IgD-negative memory B cell (primary cell): ENCODE data around the gene PAX5. TPM values are rescaled to one million over a fixed set of nuclear protein-coding genes. Genes with fewer than 3 reads are reported as not detected.

ENCODE experiments used
- H3K27ac Mint-ChIP-seq, 3 donors: one replicate each; pipeline ENCODE4 v1.8.0; 2020 to 2022; ENCODE audit warnings: mild to moderate bottlenecking in 3 of 3, mixed read lengths in 3 of 3, moderate library complexity in 1 of 3
- H3K27me3 Mint-ChIP-seq: one replicate; pipeline ENCODE4 v1.8.0; 2021; ENCODE audit warnings: mixed read lengths
- H3K36me3 Mint-ChIP-seq: one replicate; pipeline ENCODE4 v1.8.0; 2020; ENCODE audit warnings: mild to moderate bottlenecking, mixed read lengths
- H3K4me1 Mint-ChIP-seq, 3 donors: one replicate each; pipeline ENCODE4 v1.8.0; 2020 to 2022; ENCODE audit warnings: mixed read lengths in 3 of 3, mild to moderate bottlenecking in 1 of 3
- H3K4me3 Mint-ChIP-seq, 4 donors: one replicate each; pipeline ENCODE4 v1.8.0; 2020 to 2022; ENCODE audit warnings: mild to moderate bottlenecking in 4 of 4, mixed read lengths in 4 of 4, moderate library complexity in 3 of 4
- H3K9me3 Mint-ChIP-seq, 3 donors: one replicate each; pipeline ENCODE4 v1.8.0; 2020 to 2021; ENCODE audit warnings: mixed read lengths in 3 of 3, mild to moderate bottlenecking in 1 of 3
- polyA plus RNA-seq: library from polyadenylated mRNA; unstranded; fragments of 300-500 nt; fragmentation: Illumina TruSeq; gene quantifications from one replicate; pipeline ENCODE4 v1.2.3, GENCODE V29; 2021

The PAX5 gene
- polyA plus RNA-seq, 1 donor from 2014 or later: 65.3 TPM

DNA sequence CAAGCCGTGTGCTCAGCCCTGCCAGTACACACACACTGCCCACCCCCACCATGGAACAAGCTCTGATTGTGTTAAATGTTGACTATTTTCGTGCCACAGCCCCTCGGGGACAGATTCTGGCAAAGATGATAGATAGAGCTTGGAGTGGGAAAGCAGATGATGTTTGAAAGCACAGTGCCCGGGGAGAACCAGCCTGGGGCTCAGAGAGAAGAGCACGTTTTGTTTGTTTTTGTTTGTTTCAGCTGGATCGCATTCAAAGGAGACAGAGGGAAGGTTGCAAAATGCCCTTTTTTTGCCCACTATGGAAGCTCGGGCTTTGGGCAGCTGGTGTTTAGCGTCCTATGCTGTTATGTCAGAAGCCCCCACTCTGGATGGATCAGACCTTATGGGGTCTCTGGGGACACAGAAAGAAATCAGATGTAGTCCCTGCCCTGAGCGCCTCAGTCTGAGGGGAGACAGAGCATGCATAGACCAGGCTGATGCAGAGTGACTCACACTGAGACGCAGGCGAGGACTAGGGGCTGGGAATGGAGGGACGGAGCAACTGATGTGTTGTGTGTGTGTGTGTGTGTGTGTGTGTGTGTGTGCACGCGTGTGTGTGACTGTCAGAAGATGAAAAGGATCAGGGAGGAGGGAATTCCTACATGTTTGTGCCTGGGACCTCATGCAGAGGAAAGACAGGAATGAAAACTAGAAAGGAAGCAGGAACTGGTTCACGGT lies 231.7 kb downstream of the PAX5 start:
- peak overlapping the region in 1 of 4 donors; percentile 51 for H3K4me3 Mint-ChIP-seq
- peaks cover 8% of the 10 kb centered on the region for H3K27me3 Mint-ChIP-seq
- H3K27ac Mint-ChIP-seq: no peak overlapping the region
- H3K4me1 Mint-ChIP-seq: peaks cover 0 to 3% (median 0%) of the 10 kb centered on the region in 3 donors
- H3K9me3 Mint-ChIP-seq: no peaks in the 10 kb centered on the region
- no peaks in the 10 kb centered on the region for H3K36me3 Mint-ChIP-seq

DNA sequence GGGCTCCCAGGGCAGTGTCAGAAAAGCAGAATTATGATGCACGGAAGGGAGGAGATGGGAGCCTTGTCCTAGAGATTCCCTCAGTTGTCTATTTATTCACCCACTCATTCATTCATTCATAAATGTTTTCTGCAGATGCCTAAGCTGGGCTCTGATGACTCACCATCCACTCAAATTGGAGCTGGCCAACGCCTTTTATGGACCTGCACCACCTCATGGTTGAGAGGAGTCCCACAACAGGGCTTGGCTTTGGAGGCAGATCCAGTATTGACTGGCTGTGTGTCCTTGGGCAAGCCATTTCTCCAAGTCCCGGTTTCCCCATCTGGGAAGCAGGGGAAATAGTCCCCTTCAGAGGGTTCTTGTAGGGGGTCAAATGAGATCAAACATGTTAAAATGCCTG lies 233.6 kb downstream of the PAX5 start:
- peaks cover 2% of the 10 kb centered on the region for H3K36me3 Mint-ChIP-seq
- peaks cover 0 to 3% (median 0%) of the 10 kb centered on the region in 3 donors for H3K4me1 Mint-ChIP-seq
- no peak overlapping the region for H3K27ac Mint-ChIP-seq
- peaks cover 8% of the 10 kb centered on the region for H3K27me3 Mint-ChIP-seq
- H3K9me3 Mint-ChIP-seq: no peaks in the 10 kb centered on the region
- H3K4me3 Mint-ChIP-seq: no peak overlapping the region

DNA sequence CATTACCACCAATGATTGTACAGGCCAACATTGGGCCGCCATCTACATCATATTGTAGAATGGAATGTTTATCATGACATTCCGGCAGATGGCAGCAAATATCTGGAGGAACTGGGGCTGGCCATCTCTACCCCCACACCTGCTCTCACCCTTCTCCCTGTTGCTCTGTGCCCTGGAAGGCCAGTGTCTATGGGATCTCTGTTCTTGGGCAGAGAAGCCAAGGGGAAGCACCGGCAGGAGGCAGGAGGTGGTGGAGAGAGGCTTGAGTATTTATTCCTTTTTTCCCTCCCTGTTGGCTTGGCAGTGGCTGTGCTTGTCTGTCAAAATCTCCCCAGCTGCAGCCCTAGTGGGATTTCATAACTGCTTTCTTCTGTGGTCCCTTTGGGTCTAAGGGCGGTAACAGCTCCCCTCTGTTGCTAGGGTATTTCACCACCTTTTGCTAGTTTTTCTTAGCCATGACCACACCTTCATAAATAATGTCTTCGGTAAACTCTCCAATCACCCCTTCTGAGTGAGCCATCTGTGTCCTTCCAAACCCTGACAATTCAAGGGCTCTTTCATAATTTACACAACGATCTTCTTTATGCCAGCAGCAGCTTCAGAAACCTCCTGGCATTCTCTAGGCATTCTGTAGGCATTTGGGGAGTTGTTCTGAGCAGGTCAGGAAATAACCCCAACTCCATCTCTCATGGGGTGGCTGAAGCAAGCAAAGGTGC lies 235.6 kb downstream of the PAX5 start:
- Mint-ChIP-seq H3K27me3 (peaks cover 6% of the 10 kb centered on the region), H3K27ac (no peak overlapping the region), H3K36me3 (peaks cover 2% of the 10 kb centered on the region), H3K4me1 (no peaks in the 10 kb centered on the region), H3K4me3 (no peak overlapping the region), H3K9me3 (peaks cover 0 to 2% (median 0%) of the 10 kb centered on the region in 3 donors)

DNA sequence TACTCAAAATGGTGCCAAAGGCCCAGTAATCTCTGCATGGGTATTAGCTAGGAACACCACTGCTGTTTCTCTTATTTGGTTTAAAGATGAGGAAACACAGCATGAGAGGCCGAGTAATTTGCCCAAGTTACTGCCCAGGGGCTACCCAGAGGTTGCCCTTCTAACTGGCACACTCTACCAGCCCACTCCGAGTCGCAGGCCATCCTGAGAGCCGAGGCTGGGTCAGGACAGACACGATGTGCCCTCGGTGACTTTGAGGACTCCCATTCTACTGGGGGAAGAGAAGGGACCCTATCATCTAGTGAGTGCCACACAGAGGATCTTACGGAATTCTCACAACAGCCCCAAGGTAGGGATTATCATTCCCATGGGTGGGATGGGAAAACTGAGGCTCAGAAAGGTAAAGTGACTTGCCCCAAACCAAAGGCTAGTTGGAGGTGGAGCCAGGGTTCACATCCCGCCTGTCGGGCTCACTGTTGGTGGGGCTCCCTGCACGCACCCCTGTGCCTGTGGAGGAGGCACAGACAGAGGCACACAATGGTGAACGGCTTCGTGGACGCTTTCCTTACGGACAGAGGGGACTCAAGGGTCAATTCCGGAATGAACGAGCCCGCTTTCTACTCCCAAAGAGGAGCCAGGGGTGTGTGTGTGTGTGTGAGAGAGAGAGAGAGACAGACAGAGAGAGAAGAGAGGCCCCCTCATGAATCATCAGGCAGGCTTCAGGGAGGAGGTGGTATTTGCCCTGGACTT lies 236.4 kb downstream of the PAX5 start:
- no peaks in the 10 kb centered on the region for H3K4me1 Mint-ChIP-seq
- H3K36me3 Mint-ChIP-seq: peaks cover 2% of the 10 kb centered on the region
- H3K9me3 Mint-ChIP-seq: peaks cover 1 to 6% (median 6%) of the 10 kb centered on the region in 3 donors
- no peak overlapping the region for H3K27ac Mint-ChIP-seq
- peak overlapping the region in 1 of 4 donors; percentile 57 for H3K4me3 Mint-ChIP-seq
- H3K27me3 Mint-ChIP-seq: peaks cover 4% of the 10 kb centered on the region

DNA sequence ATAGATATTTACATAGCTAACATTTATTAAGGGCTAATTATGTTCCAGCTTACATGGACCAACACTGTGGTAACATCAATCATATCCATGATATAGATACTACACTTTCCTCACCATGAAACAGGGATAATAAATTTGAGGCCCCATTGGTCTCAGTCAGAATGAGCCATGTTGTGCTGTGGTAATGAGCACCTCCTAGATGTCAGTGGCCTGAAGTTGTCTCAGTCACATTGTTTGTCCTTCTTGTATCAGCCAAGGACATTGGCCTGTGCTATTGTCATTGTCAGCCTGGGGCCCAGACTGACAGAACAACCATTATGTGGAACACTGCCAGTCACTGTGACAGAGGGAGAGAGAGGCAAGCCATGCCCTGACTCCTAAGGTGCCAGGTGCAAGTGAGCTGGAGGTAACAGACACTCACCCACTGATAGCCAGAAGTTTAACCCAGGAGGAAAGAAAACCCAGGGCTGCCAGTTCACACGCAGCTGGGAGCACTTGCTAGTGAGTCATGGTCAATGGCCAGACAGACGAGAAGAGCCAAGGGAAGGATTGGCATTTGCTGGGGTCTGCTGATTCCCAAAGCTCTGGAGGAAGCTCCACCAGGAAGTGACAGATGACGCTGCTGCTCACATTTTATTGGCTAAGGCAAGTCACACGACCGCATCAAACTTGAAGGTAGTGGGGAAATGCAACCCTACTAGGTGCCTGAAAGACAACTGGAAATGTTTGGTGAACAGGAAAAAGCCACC lies 237.2 kb downstream of the PAX5 start:
- Mint-ChIP-seq H3K4me3 (no peak overlapping the region), H3K9me3 (peaks cover 1 to 10% (median 9%) of the 10 kb centered on the region in 3 donors), H3K36me3 (peaks cover 2% of the 10 kb centered on the region), H3K27ac (no peak overlapping the region), H3K4me1 (no peaks in the 10 kb centered on the region), H3K27me3 (no peaks in the 10 kb centered on the region)

DNA sequence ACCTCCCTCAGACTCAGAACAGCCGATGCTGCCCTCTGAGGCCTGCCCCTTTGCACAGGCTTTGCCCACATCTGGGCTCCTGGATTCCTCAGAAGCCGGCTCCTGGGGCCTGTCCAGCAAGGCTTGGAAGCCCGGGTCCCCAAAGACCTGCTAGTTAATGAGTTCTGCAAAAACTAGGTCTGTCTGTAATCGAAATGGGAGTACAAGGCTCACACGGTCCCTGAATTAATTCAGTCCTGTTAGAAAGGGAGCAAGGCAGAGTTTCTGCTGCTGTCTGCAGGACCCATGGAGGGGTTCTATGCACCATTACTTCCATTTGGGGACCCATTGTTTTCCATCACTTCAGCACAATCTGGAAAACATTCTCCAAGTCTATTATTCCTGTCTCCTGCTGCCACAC lies 239.6 kb downstream of the PAX5 start:
- no peaks in the 10 kb centered on the region for H3K4me1 Mint-ChIP-seq
- no peak overlapping the region for H3K4me3 Mint-ChIP-seq
- peaks cover 1 to 10% (median 9%) of the 10 kb centered on the region in 3 donors for H3K9me3 Mint-ChIP-seq
- no peak overlapping the region for H3K27ac Mint-ChIP-seq
- no peaks in the 10 kb centered on the region for H3K27me3 Mint-ChIP-seq
- peaks cover 2% of the 10 kb centered on the region for H3K36me3 Mint-ChIP-seq

DNA sequence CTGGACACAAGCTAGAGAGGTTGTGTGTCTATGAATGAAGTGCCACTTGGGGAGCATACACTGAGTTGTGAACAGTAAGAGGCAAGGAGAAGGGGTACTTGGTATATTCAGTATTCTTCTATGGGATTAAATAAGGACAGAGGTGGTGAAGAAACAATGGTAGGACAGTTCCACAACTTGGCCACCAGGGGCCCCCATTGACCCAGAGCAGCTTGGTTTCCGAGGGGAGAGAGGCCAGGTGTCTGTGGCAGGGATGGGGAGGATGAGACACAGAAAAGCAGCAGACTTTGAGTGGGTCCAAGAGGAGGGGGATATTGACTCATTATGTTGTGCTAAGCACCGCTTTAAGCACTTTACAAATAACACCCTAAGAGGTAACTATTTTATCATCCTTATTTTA lies 240.8 kb downstream of the PAX5 start:
- Mint-ChIP-seq H3K27ac (no peak overlapping the region), H3K27me3 (no peaks in the 10 kb centered on the region), H3K36me3 (peaks cover 2% of the 10 kb centered on the region), H3K4me1 (no peaks in the 10 kb centered on the region), H3K9me3 (peaks cover 1 to 10% (median 9%) of the 10 kb centered on the region in 3 donors), H3K4me3 (no peak overlapping the region)

DNA sequence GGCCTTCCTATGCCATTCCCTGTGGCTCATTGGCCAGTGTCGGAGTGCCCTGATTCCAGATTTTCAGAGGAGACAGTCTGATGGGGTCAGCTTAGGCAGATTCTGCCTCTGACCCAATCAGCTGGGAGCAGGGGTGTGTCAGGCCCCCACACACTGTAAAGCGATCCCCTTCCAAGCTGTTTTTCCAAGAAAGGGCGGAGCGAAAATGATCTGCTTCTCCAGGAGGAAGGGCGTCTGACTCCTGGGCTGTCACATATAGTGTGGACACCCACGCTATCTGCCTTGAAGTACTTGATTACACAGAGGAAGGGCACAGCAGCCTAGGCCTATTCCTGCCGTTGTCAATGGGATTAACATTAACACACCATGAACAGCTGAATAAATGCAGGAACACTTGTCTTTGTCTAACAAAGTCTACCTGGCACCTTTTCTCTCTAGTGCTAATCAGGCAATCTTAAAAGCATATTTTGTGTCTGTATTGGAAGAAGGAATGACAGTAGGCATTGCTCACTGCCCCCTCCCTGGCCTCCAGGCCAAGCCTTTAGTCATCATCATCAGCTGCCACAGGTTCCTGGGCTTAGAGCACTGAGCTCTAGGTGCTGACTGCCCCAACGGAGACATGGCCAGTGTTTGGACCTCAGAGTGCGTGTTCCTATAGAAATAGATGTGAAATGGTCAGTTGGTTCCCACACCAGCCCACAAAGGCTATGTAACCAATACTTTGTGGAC lies 242.7 kb downstream of the PAX5 start:
- H3K27ac Mint-ChIP-seq: peak overlapping the region in 1 of 3 donors; percentile 46
- no peaks in the 10 kb centered on the region for H3K4me1 Mint-ChIP-seq
- H3K27me3 Mint-ChIP-seq: no peaks in the 10 kb centered on the region
- H3K9me3 Mint-ChIP-seq: peaks cover 1 to 10% (median 10%) of the 10 kb centered on the region in 3 donors
- H3K36me3 Mint-ChIP-seq: no peaks in the 10 kb centered on the region
- H3K4me3 Mint-ChIP-seq: no peak overlapping the region

DNA sequence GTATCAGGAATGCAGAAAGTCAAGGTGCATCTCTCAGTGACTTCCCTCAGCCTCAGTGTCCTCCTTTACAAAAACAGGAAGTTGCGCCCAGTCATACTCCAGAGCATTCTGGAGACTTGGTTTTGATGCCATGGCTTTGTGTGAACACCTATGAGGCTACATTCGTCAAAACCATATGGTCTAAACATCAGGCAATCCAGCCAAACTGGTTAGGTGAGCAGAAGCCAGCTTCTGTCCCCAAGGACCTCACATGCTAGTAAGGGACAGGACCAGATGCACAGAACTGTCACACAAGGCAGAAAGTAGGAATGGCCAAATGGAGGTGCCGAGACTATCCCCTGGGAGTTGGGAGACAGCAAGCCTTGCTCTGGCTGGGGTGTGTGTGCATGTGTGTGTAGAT lies 244.2 kb downstream of the PAX5 start:
- Mint-ChIP-seq H3K4me1 (no peaks in the 10 kb centered on the region), H3K27me3 (peaks cover under 1% of the 10 kb centered on the region), H3K9me3 (peaks cover 3 to 13% (median 11%) of the 10 kb centered on the region in 3 donors)

DNA sequence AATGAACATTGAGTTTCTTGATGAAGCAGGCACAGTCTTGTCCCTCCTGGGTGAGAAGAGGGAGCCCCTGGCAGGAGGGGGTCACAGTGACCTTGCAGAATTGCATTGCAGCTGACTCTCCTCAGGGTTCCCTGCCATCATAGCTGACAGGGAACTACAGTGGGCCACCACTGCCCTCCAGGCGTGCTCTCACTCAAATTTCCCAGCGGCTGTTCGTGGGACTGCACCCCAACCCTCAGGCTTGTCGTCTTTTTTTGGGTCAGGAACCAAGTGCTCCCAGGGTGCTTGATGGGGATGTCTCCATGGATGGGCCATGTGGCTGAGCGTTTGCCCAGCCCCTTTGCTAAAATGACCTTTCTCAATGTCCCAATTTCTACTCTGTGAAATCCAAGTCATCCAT lies 245.5 kb downstream of the PAX5 start:
- H3K36me3 Mint-ChIP-seq: no peaks in the 10 kb centered on the region
- peaks cover 0 to 2% (median 0%) of the 10 kb centered on the region in 3 donors for H3K4me1 Mint-ChIP-seq
- peaks cover 3 to 13% (median 11%) of the 10 kb centered on the region in 3 donors for H3K9me3 Mint-ChIP-seq

More for the DNA sequence above, 244.2 kb downstream of the PAX5 start:
- no peak overlapping the region for H3K27ac Mint-ChIP-seq
- no peaks in the 10 kb centered on the region for H3K36me3 Mint-ChIP-seq
- no peak overlapping the region for H3K4me3 Mint-ChIP-seq

DNA sequence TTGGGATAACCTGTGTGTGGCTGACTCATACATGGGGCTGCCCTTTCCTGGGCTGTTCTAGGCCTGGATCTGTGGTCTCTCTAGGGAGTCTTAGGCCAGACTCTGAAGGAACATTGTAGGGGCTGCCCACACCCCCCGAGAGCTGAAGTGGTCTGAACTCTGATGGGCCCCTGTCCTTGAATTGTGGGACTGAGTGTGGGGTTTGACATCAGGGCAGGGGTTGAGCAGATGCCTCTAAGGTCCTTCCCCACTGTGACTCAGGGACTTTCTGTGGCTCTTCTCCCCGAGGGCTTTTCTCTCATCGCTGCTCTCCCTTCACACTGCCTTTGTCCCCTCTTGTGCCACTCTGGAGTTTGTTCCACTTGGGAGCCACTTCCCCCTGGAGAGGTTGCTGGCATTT lies 246.4 kb downstream of the PAX5 start:
- H3K4me3 Mint-ChIP-seq: no peak overlapping the region
- no peaks in the 10 kb centered on the region for H3K36me3 Mint-ChIP-seq
- H3K27me3 Mint-ChIP-seq: peaks cover 6% of the 10 kb centered on the region
- peaks cover 2 to 7% (median 7%) of the 10 kb centered on the region in 3 donors for H3K9me3 Mint-ChIP-seq
- H3K4me1 Mint-ChIP-seq: peaks cover 0 to 2% (median 0%) of the 10 kb centered on the region in 3 donors
- no peak overlapping the region for H3K27ac Mint-ChIP-seq

More for the DNA sequence above, 245.5 kb downstream of the PAX5 start:
- no peak overlapping the region for H3K4me3 Mint-ChIP-seq
- no peak overlapping the region for H3K27ac Mint-ChIP-seq
- peaks cover 2% of the 10 kb centered on the region for H3K27me3 Mint-ChIP-seq
